ENCODE data around the gene HPF1. TPM values are rescaled to one million over a fixed set of nuclear protein-coding genes. Genes with fewer than 3 reads are reported as not detected.
"Not testable (repeated sequence)": the region's sequence is repeated elsewhere in the genome, so short reads cannot be mapped to it uniquely, and the experiment has no call there.

Gene HPF1
- total RNA-seq, 1 experiment from 2014 or later: 18.2 TPM

DNA sequence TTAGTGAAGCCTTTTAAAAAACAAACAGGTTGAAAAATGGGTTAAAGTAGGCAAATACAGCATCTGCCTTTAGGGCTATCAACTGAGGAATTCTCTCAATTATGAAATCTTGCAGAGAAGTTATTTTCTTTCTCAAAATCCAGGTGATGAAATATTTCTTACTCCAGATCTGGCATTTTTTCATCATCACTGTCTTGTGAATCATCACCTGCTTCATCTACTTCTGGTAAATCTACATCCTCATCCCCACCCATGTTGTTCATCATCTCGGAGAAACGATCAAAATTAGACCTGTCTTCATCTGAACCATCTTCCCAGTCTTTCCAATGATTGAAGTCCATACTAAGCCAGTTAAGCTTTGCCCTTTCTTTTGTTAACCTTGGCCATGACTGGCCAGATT lies 33.3 kb upstream of the HPF1 start:
- Histone ChIP-seq H3K4me3 (ENCODE audit: low read length) (no peak overlapping the region), H2AFZ (ENCODE audit: low read length) (no peak overlapping the region), H3K27me3 (ENCODE audit: low read length) (no peaks in the 10 kb centered on the region), H4K20me1 (ENCODE audit: insufficient read depth, low read depth, low read length) (no peaks in the 10 kb centered on the region), H3K9ac (ENCODE audit: low read length) (no peak overlapping the region), H3K27ac (ENCODE audit: low read length) (no peak overlapping the region), H3K9me3 (ENCODE audit: low read length) (no peaks in the 10 kb centered on the region), H3K36me3 (ENCODE audit: insufficient read depth, low read length) (no peaks in the 10 kb centered on the region), H3K9me2 (replicated peaks; ENCODE audit: insufficient read depth, low read length) (no peaks in the 10 kb centered on the region), H3K4me1 (ENCODE audit: low read length) (no peaks in the 10 kb centered on the region), H3K4me2 (ENCODE audit: low read depth, low read length, poor library complexity, severe bottlenecking) (no peak overlapping the region), H3K79me2 (ENCODE audit: low read length) (no peaks in the 10 kb centered on the region)
- DNase-seq: no peak

GRCh38 chr4:169774466-169775445 lies 17.0 kb upstream of the HPF1 start:
- no peak overlapping the region for H3K4me2 ChIP-seq (ENCODE audit: low read depth, low read length, poor library complexity, severe bottlenecking)
- no peaks in the 10 kb centered on the region for H3K9me3 ChIP-seq (ENCODE audit: low read length)
- no peaks in the 10 kb centered on the region for H4K20me1 ChIP-seq (ENCODE audit: insufficient read depth, low read depth, low read length)
- no peaks in the 10 kb centered on the region for H3K9me2 ChIP-seq (replicated peaks; ENCODE audit: insufficient read depth, low read length)
- H3K4me3 ChIP-seq (ENCODE audit: low read length): no peak overlapping the region
- H3K79me2 ChIP-seq (ENCODE audit: low read length): no peaks in the 10 kb centered on the region
- H3K9ac ChIP-seq (ENCODE audit: low read length): no peak overlapping the region
- H3K27ac ChIP-seq (ENCODE audit: low read length): no peak overlapping the region
- no peak overlapping the region for H2AFZ ChIP-seq (ENCODE audit: low read length)
- DNase-seq: no peak
- no peaks in the 10 kb centered on the region for H3K27me3 ChIP-seq (ENCODE audit: low read length)
- no peaks in the 10 kb centered on the region for H3K36me3 ChIP-seq (ENCODE audit: insufficient read depth, low read length)
- no peaks in the 10 kb centered on the region for H3K4me1 ChIP-seq (ENCODE audit: low read length)

- no peak overlapping the region for H2AFZ ChIP-seq (ENCODE audit: low read length)
- H3K27ac ChIP-seq (ENCODE audit: low read length): no peak overlapping the region
- no peaks in the 10 kb centered on the region for H3K27me3 ChIP-seq (ENCODE audit: low read length)
- no peaks in the 10 kb centered on the region for H3K36me3 ChIP-seq (ENCODE audit: insufficient read depth, low read length)
- DNase-seq: no peak
- H3K4me2 ChIP-seq (ENCODE audit: low read depth, low read length, poor library complexity, severe bottlenecking): no peak overlapping the region
- H3K9ac ChIP-seq (ENCODE audit: low read length): no peak overlapping the region
- H3K4me3 ChIP-seq (ENCODE audit: low read length): no peak overlapping the region
- no peaks in the 10 kb centered on the region for H3K9me3 ChIP-seq (ENCODE audit: low read length)
- no peaks in the 10 kb centered on the region for H3K79me2 ChIP-seq (ENCODE audit: low read length)
- no peaks in the 10 kb centered on the region for H4K20me1 ChIP-seq (ENCODE audit: insufficient read depth, low read depth, low read length)
- H3K9me2 ChIP-seq (replicated peaks; ENCODE audit: insufficient read depth, low read length): no peaks in the 10 kb centered on the region
- H3K4me1 ChIP-seq (ENCODE audit: low read length): no peaks in the 10 kb centered on the region
These were observed 16.1 kb upstream of the HPF1 start for GRCh38 chr4:169773889-169774288.

GRCh38 chr4:169771556-169772080 lies 13.9 kb upstream of the HPF1 start:
- H3K9ac ChIP-seq (ENCODE audit: low read length); H2AFZ ChIP-seq (ENCODE audit: low read length); H3K4me1 ChIP-seq (ENCODE audit: low read length); H4K20me1 ChIP-seq (ENCODE audit: insufficient read depth, low read depth, low read length); DNase-seq; H3K9me3 ChIP-seq (ENCODE audit: low read length); H3K4me3 ChIP-seq (ENCODE audit: low read length); H3K27ac ChIP-seq (ENCODE audit: low read length); H3K27me3 ChIP-seq (ENCODE audit: low read length); H3K36me3 ChIP-seq (ENCODE audit: insufficient read depth, low read length); H3K79me2 ChIP-seq (ENCODE audit: low read length); H3K9me2 ChIP-seq (replicated peaks; ENCODE audit: insufficient read depth, low read length); H3K4me2 ChIP-seq (ENCODE audit: low read depth, low read length, poor library complexity, severe bottlenecking): not testable (repeated sequence)

DNA sequence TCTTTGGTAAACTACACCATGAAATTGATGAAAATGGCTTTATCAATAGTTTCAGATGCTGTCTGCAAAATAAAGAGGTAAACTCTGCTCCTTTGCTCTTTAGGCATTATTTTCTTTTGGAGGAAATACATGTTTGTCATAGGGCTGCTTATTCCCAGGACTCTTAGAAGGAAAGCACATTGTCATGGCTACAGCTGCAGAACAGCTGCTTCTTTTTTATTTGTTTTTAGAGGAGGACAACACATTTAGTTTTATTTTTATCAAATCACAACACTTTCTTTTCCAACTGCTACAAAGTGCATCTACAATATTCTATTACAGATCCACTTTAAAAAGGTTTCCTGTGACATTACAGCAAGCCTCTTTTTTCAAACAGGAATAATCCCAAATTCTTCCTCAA lies 12.7 kb upstream of the HPF1 start:
- Histone ChIP-seq H3K4me3 (ENCODE audit: low read length) (no peak overlapping the region), H3K27me3 (ENCODE audit: low read length) (no peaks in the 10 kb centered on the region), H3K4me2 (ENCODE audit: low read depth, low read length, poor library complexity, severe bottlenecking) (no peak overlapping the region), H3K36me3 (ENCODE audit: insufficient read depth, low read length) (no peaks in the 10 kb centered on the region), H4K20me1 (ENCODE audit: insufficient read depth, low read depth, low read length) (no peaks in the 10 kb centered on the region), H2AFZ (ENCODE audit: low read length) (no peak overlapping the region), H3K4me1 (ENCODE audit: low read length) (no peaks in the 10 kb centered on the region), H3K27ac (ENCODE audit: low read length) (no peak overlapping the region), H3K9me2 (replicated peaks; ENCODE audit: insufficient read depth, low read length) (no peaks in the 10 kb centered on the region), H3K9ac (ENCODE audit: low read length) (no peak overlapping the region), H3K79me2 (ENCODE audit: low read length) (no peaks in the 10 kb centered on the region), H3K9me3 (ENCODE audit: low read length) (no peaks in the 10 kb centered on the region)
- DNase-seq: no peak

GRCh38 chr4:169768385-169768784 lies 10.6 kb upstream of the HPF1 start:
- Histone ChIP-seq H3K9me2 (replicated peaks; ENCODE audit: insufficient read depth, low read length) (no peaks in the 10 kb centered on the region), H3K27me3 (ENCODE audit: low read length) (no peaks in the 10 kb centered on the region), H3K36me3 (ENCODE audit: insufficient read depth, low read length) (no peaks in the 10 kb centered on the region), H3K4me2 (ENCODE audit: low read depth, low read length, poor library complexity, severe bottlenecking) (no peak overlapping the region), H3K4me3 (ENCODE audit: low read length) (no peak overlapping the region), H3K27ac (ENCODE audit: low read length) (no peak overlapping the region), H2AFZ (ENCODE audit: low read length) (no peak overlapping the region), H4K20me1 (ENCODE audit: insufficient read depth, low read depth, low read length) (no peaks in the 10 kb centered on the region), H3K4me1 (ENCODE audit: low read length) (no peaks in the 10 kb centered on the region), H3K9ac (ENCODE audit: low read length) (no peak overlapping the region), H3K9me3 (ENCODE audit: low read length) (no peaks in the 10 kb centered on the region), H3K79me2 (ENCODE audit: low read length) (no peaks in the 10 kb centered on the region)
- no peak for DNase-seq

GRCh38 chr4:169766741-169767140 lies 9.0 kb upstream of the HPF1 start:
- Histone ChIP-seq H3K27me3 (ENCODE audit: low read length) (no peaks in the 10 kb centered on the region), H2AFZ (ENCODE audit: low read length) (no peak overlapping the region), H3K27ac (ENCODE audit: low read length) (no peak overlapping the region), H3K4me3 (ENCODE audit: low read length) (no peak overlapping the region), H3K4me1 (ENCODE audit: low read length) (no peaks in the 10 kb centered on the region), H3K79me2 (ENCODE audit: low read length) (no peaks in the 10 kb centered on the region), H3K4me2 (ENCODE audit: low read depth, low read length, poor library complexity, severe bottlenecking) (no peak overlapping the region), H3K9me2 (replicated peaks; ENCODE audit: insufficient read depth, low read length) (no peaks in the 10 kb centered on the region), H4K20me1 (ENCODE audit: insufficient read depth, low read depth, low read length) (no peaks in the 10 kb centered on the region), H3K9ac (ENCODE audit: low read length) (no peak overlapping the region), H3K36me3 (ENCODE audit: insufficient read depth, low read length) (no peaks in the 10 kb centered on the region), H3K9me3 (ENCODE audit: low read length) (no peaks in the 10 kb centered on the region)
- DNase-seq: no peak

GRCh38 chr4:169765835-169766234 lies 8.1 kb upstream of the HPF1 start:
- H3K9ac ChIP-seq (ENCODE audit: low read length): no peak overlapping the region
- DNase-seq: no peak
- no peaks in the 10 kb centered on the region for H3K79me2 ChIP-seq (ENCODE audit: low read length)
- H2AFZ ChIP-seq (ENCODE audit: low read length): no peak overlapping the region
- H3K4me3 ChIP-seq (ENCODE audit: low read length): no peak overlapping the region
- H3K4me1 ChIP-seq (ENCODE audit: low read length): no peaks in the 10 kb centered on the region
- no peak overlapping the region for H3K4me2 ChIP-seq (ENCODE audit: low read depth, low read length, poor library complexity, severe bottlenecking)
- H3K36me3 ChIP-seq (ENCODE audit: insufficient read depth, low read length): no peaks in the 10 kb centered on the region
- no peaks in the 10 kb centered on the region for H3K9me2 ChIP-seq (replicated peaks; ENCODE audit: insufficient read depth, low read length)
- no peaks in the 10 kb centered on the region for H3K9me3 ChIP-seq (ENCODE audit: low read length)
- H3K27ac ChIP-seq (ENCODE audit: low read length): no peak overlapping the region
- H3K27me3 ChIP-seq (ENCODE audit: low read length): no peaks in the 10 kb centered on the region
- H4K20me1 ChIP-seq (ENCODE audit: insufficient read depth, low read depth, low read length): no peaks in the 10 kb centered on the region
